Measurements from ENCODE around the gene LCNL1.

LCNL1 gene

GRCh38 chr9:137021568-137021978 is 38.8 kb downstream of the LCNL1 start:
- Histone ChIP-seq H3K4me3 (ENCODE audit: severe bottlenecking) (no peak overlapping the region), H3K27me3 (ENCODE audit: insufficient read depth, poor library complexity, severe bottlenecking) (no peaks in the 10 kb centered on the region), H3K4me1 (ENCODE audit: insufficient read depth, poor library complexity, severe bottlenecking) (no peaks in the 10 kb centered on the region), H3K9me3 (ENCODE audit: severe bottlenecking) (no peaks in the 10 kb centered on the region), H3K36me3 (ENCODE audit: low read depth) (no peaks in the 10 kb centered on the region), H3K27ac (ENCODE audit: poor library complexity, severe bottlenecking) (no peak overlapping the region)
- ATAC-seq (ENCODE audit: low read depth), result no peak
- TF ChIP-seq CTCF (IDR thresholded peaks at IDR 0.05; ENCODE audit: poor library complexity, severe bottlenecking), result no peak
- no peak for DNase-seq (ENCODE audit: low spot score)

DNA sequence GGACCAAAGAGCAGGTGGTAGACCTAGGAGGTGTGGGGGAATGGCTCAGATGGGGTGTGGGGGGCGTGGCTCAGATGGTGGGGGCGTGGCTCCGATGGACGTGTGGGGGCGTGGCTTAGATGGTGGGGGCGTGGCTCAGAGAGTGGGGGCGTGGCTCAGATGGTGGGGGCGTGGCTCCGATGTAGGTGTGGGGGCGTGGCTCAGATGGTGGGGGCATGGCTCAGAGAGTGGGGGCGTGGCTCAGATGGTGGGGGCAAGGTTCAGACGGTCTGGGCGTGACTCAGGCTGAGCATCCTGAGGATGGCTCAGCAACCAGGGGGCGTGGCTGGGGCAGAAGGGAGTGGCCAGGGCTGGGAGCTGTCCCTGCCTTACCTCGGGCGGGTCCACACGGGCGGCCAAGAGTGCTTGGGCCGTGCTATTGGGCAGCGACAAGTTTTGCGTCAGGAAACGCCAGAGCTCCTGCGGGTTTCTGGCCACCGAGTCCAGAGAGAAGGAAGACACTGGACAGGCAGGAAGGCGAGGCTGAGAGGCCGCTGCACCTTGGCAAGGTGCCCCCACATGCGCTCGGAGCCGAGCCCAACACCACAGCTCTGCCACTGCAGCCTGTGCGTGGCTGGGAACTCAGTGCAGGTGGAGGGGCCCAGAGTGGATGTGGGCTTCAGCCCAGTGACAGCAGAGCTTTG is 39.3 kb downstream of the LCNL1 start:
- ATAC-seq (ENCODE audit: low read depth), result peak; percentile 78
- Histone ChIP-seq H3K4me1 (ENCODE audit: insufficient read depth, poor library complexity, severe bottlenecking) (no peaks in the 10 kb centered on the region), H3K36me3 (ENCODE audit: low read depth) (no peaks in the 10 kb centered on the region), H3K27me3 (ENCODE audit: insufficient read depth, poor library complexity, severe bottlenecking) (no peaks in the 10 kb centered on the region), H3K27ac (ENCODE audit: poor library complexity, severe bottlenecking) (no peak overlapping the region), H3K9me3 (ENCODE audit: severe bottlenecking) (no peaks in the 10 kb centered on the region), H3K4me3 (ENCODE audit: severe bottlenecking) (no peak overlapping the region)
- no peak for TF ChIP-seq CTCF (IDR thresholded peaks at IDR 0.05; ENCODE audit: poor library complexity, severe bottlenecking)
- DNase-seq (ENCODE audit: low spot score), result peak; percentile 97

DNA sequence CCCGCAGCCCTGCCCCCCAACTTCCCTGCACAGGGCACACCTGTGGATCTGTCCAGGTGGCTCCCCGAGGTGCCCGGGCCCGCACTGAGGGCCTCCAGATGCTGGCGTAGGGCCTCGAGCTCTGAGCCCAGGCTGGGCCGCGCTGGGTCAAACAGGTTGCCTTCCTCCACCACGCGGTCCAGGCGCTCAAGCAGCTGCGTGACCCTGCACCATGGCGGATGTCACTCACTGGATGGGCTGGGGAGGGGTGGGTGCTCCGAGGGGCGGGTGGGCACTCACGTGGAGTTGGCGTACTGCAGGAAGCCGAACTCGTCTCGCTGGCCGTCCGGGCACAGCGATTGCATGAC is 39.8 kb downstream of the LCNL1 start:
- Histone ChIP-seq H3K27me3 (ENCODE audit: insufficient read depth, poor library complexity, severe bottlenecking) (no peaks in the 10 kb centered on the region), H3K4me1 (ENCODE audit: insufficient read depth, poor library complexity, severe bottlenecking) (no peaks in the 10 kb centered on the region), H3K9me3 (ENCODE audit: severe bottlenecking) (no peaks in the 10 kb centered on the region), H3K4me3 (ENCODE audit: severe bottlenecking) (no peak overlapping the region), H3K36me3 (ENCODE audit: low read depth) (no peaks in the 10 kb centered on the region), H3K27ac (ENCODE audit: poor library complexity, severe bottlenecking) (no peak overlapping the region)
- DNase-seq (ENCODE audit: low spot score), result no peak
- ATAC-seq (ENCODE audit: low read depth), result no peak
- TF ChIP-seq CTCF (IDR thresholded peaks at IDR 0.05; ENCODE audit: poor library complexity, severe bottlenecking), result no peak

DNA sequence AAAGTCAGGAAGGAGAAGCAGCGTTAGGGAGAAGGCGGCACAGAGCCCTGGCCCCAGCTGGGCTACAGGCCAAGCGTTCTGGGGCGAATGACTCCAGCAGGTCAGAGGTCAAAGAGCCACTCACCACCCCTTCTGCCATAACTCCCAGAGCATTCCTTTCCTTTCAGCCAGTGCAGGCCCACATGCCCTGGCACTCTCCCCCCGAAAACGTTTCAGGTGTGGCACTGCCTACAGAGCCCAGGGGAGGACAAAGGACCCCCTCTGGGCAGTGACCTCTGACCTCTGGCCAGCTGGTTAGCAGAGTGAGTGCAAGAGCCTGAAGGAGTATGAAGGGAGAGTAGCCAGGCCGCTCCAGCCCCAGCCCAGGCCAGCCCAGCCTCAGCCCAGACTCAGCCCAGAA is 40.4 kb downstream of the LCNL1 start:
- Histone ChIP-seq H3K4me3 (ENCODE audit: severe bottlenecking) (no peak overlapping the region), H3K36me3 (ENCODE audit: low read depth) (no peaks in the 10 kb centered on the region), H3K9me3 (ENCODE audit: severe bottlenecking) (no peaks in the 10 kb centered on the region), H3K4me1 (ENCODE audit: insufficient read depth, poor library complexity, severe bottlenecking) (no peaks in the 10 kb centered on the region), H3K27me3 (ENCODE audit: insufficient read depth, poor library complexity, severe bottlenecking) (no peaks in the 10 kb centered on the region), H3K27ac (ENCODE audit: poor library complexity, severe bottlenecking) (no peak overlapping the region)
- no peak for ATAC-seq (ENCODE audit: low read depth)
- TF ChIP-seq CTCF (IDR thresholded peaks at IDR 0.05; ENCODE audit: poor library complexity, severe bottlenecking), result no peak
- DNase-seq (ENCODE audit: low spot score), result no peak

DNA sequence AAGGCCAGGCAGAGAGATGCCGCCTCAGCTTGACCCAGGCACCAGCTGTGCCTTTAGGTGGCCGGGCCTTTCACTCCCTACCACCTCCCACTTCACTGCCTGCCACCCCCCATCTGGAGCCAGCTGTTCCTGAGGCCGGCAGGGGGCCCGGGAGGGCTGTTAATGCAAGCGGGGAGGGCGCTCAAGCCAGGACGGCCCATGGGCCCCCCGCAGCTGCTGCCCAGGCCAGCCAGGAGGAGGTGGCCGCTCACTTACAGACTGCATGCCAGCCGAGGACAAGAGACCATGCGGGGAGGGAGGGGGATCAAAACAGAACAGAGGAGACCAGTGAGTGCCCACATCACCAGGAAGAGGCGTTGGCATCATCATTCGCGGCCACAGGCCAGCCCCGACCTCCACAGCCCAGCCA is 40.8 kb downstream of the LCNL1 start:
- no peaks in the 10 kb centered on the region for H3K36me3 ChIP-seq (ENCODE audit: low read depth)
- ATAC-seq (ENCODE audit: low read depth), result no peak
- H3K27ac ChIP-seq (ENCODE audit: poor library complexity, severe bottlenecking), result no peak overlapping the region
- H3K4me1 ChIP-seq (ENCODE audit: insufficient read depth, poor library complexity, severe bottlenecking), result no peaks in the 10 kb centered on the region
- H3K9me3 ChIP-seq (ENCODE audit: severe bottlenecking), result no peaks in the 10 kb centered on the region
- DNase-seq (ENCODE audit: low spot score), result no peak
- no peak for TF ChIP-seq CTCF (IDR thresholded peaks at IDR 0.05; ENCODE audit: poor library complexity, severe bottlenecking)
- H3K27me3 ChIP-seq (ENCODE audit: insufficient read depth, poor library complexity, severe bottlenecking), result no peaks in the 10 kb centered on the region
- H3K4me3 ChIP-seq (ENCODE audit: severe bottlenecking), result no peak overlapping the region

Measured in RWPE2 (cell line).